Right lobe of liver (tissue), 4 donors: ENCODE measurements around the gene TAF4B.

Source experiments
- POLR2A ChIP-seq: fragments of 450-650 bp; IDR thresholded peaks from one replicate; pipeline ENCODE4 v1.6.1; 2017; ENCODE audit warnings: antibody characterized with exemption, mild to moderate bottlenecking
- TF ChIP-seq, protein P1 (sequence below), 4 donors: fragments of 200-600 bp in 3 of 4; fragments of 450-650 bp in 1 of 4; IDR thresholded peaks; one replicate each; pipeline versions ENCODE4 v1.5.1 to v1.8.0; 2016 to 2022; ENCODE audit warnings: antibody characterized with exemption in 4 of 4, mild to moderate bottlenecking in 2 of 4
- donor health status: DM: no; HTN: no; CAD: no.
- donor health status: DM: no; HTN: no; CAD: no.
- donor health status: DM: no; HTN: yes; CAD: no.

DNA sequence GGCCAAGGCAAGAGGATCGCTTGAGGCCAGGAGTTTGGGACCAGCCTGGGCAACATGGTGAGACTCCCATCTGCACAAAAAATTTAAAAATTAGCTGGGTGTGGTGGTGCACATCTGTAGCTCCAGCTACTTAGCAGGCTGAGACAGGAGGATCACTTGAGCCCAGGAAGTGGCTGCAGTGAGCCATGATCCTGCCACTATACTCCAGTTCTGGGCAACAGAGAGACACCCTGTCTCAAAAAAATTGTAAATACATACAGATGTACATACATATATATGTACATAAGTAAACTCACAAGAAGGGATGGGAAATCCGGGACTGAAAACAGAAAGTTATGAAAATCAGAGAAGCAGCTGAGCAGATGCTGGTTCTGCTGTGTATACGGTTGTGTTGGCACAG, 29.6 kb upstream of the TAF4B start:
- TF ChIP-seq POLR2A: no peak
- TF ChIP-seq, protein P1, sequence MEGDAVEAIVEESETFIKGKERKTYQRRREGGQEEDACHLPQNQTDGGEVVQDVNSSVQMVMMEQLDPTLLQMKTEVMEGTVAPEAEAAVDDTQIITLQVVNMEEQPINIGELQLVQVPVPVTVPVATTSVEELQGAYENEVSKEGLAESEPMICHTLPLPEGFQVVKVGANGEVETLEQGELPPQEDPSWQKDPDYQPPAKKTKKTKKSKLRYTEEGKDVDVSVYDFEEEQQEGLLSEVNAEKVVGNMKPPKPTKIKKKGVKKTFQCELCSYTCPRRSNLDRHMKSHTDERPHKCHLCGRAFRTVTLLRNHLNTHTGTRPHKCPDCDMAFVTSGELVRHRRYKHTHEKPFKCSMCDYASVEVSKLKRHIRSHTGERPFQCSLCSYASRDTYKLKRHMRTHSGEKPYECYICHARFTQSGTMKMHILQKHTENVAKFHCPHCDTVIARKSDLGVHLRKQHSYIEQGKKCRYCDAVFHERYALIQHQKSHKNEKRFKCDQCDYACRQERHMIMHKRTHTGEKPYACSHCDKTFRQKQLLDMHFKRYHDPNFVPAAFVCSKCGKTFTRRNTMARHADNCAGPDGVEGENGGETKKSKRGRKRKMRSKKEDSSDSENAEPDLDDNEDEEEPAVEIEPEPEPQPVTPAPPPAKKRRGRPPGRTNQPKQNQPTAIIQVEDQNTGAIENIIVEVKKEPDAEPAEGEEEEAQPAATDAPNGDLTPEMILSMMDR (IDR thresholded peaks at IDR 0.05): no peak
